NCI-H1105 (cell line): ENCODE data around the gene LIN9.

Experiments
- DNase-seq: peaks from one replicate; lab custom pipeline; 2025; lab: John Stamatoyannopoulos, UW

Gene LIN9

DNA sequence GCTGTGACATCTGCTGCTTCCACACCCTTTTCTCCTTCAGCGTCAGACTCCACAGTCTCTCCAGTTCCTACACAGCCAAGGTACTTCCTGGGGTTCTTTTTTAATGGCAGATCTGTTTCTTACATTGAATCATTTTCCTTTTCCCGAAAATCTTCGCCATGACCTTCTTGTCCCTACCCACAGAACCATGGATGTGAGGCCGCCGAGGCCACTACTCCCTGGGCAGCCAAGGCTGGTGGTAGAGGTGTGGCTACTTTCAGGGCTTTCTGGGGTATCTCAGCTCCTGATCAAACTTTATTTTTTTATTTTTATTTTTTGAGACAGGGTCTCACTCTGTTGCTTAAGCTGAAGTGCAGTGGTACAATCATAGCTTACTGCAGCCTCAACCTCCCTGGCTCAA lies 9.5 kb upstream of the LIN9 start:
- DNase-seq: no peak

DNA sequence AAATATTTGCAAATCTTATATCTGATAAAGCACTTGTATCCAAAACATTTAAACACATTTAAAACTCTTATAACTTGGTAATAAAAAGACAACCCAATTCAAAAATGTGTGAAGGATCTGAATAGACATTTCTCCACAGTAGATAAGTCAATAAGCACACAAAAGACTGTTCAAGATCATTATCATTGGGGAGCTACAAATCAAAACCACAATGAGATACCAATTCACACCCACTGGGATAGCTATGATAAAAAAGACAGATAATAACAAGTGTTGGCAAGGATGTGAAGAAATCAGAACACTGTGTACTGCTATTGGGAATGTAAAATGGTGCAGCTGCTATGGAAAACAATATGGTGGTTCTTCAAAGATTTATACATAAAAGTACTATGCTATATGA lies 5.1 kb upstream of the LIN9 start:
- DNase-seq: no peak

DNA sequence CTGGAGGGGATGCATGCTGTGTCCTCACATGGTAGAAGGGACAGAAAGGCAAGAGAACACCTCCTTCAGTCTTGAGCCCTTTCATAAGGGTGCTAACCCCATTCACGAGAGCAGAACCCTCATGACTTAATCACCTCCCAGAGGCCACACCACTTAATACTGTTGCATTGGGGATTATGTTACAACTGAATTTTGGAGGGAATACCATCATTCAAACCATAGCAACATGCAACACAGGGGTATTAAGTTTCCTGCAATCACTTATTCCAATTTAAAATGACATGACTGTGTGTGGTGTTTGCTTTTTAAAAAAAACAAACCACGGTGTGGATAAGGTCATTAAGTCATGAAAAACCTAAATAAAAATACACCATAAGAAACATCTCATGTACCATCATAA lies 3.1 kb upstream of the LIN9 start:
- DNase-seq: no peak

DNA sequence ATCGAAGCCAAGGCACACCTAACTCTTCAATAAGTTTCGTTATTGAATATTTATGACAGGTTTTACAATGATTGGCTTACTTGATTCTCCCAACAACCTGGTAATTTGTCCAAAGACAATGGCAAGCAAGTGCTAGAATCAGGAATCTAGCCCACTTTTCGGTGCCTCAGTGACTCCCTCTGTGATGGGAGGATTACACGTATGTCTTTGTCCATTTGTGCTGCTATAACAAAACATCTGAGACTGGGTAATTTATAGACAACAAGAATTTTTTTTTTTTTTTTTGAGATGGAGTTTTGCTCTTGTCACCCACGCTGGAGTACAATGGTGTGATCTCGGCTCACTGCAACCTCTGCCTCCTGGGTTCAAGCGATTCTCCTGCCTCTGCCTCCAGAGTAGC lies 2.4 kb upstream of the LIN9 start:
- DNase-seq: no peak

DNA sequence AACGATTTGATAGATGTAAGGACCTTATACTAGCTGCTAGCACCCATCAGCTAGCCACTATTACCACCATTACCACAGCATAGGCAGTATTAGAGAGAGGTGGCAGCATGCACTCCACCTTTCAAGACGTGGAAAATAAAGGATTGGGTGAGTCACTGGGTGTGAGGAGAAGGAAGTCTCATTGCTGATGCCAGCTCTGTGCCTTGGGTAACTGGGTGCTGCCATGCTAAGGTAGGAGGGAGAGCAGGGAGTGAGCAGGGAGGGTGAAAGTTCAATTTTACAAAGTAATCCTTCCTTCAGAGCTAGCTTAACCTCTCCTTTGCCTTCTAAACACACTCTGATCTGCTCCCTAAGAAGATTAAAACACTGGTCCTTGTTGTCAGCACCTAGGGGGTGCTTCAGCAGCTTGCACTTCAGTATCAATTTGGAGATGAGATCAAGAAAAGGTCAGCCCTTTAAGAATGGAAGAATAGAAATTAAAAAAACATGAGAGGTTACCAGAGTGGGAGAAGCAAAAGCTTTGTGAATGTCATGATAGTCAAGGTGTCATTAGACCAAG lies 1.8 kb upstream of the LIN9 start:
- DNase-seq: no peak

DNA sequence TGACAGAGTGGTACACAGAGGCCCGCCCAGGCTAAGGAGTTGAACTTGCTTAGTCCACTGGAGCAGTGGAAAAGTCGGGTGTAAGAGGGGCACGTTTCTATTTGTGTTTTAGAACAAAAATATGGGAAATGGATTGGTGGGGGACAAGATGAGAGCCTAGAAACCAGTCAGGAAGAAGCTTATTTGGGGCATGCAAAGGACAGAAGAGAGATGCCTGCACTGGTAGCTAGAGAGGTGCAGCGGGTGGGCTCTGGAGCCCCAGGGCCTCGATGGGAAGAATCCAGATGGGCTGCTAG lies 1.2 kb upstream of the LIN9 start:
- DNase-seq: no peak

DNA sequence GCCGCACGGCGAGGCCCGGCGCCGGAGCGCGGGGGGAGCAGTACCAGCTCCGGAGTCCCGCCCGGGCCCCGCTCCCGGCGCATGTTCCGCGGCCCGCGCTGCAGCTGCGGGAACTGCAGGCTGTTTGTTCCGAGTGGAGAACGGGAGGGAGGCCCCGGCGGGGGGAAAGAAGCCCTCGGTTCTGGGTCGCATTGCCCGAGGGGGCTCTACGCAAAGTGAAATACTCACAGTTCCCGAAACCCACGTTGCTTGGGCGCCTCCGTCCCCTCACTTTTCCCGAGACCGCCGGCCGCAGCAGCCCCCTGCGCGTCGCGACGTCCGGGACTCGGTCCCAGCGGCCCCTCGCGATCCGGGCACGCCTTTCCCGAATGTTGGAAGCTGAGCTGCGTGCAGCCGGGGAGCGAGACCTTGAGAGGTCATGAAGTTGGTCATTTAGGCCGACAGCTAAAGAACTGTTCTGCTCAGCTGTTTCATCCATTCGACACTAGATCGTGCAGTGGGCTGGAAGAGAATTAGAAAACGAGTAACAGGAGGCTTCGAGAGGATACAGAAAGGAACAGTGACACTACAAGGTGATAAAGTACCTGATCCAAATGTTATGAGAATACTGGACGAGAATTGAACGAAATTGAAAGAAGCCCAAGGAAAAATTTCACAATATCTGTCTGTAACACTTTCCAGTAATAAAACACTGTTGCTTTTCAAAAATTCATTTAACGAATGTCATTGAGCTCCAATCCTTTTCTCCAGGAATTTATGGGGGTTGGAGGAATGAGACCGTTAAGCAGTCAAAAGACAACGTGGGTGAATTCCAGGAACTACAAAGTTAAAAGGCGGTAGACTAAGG lies 657 bp upstream of the LIN9 start:
- DNase-seq: no peak

DNA sequence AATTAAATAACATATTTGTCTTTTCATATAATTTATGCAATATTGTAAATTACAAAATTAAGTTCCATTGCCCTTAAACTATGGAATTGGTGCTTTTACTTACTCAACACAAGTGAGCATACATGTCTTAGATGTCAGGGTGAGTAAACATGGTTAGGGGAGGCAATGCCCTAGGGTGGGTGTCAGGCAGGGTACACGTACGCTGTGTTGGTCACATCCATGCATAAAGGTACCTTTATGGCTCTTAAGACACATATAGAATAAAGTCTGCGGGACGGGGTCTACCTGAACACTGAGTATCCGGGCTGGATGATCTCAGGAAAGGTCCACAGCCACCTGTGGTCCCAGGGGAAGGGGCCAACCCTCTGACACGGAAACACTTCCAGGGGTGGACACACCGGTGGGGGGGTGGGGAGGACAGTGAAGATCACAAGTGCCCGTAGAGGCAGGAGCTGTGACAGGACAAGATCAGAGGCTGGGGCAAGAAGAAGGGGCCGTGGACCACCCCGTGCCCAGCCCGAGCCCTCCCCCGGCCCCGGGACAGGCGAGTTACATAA lies 720 bp downstream of the LIN9 start:
- DNase-seq: no peak

DNA sequence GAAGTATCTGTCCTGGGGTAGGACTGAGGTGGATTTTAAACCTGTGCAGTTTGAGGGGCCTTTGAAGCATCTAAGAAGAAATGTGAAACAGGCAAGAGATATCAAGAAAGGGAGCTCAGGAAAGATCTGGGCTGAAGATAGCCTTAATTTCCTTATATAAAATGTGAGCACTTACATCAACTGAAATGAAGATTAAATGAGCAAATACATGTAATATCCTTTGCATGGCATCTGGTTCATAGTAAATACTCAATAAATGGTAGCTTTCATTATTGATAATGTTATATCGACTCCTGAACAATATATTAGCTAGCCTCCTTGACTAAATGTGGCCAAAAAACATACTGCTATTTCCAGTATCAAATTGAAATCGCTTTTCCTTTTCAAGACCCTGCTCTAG lies 2.5 kb downstream of the LIN9 start:
- DNase-seq: no peak

DNA sequence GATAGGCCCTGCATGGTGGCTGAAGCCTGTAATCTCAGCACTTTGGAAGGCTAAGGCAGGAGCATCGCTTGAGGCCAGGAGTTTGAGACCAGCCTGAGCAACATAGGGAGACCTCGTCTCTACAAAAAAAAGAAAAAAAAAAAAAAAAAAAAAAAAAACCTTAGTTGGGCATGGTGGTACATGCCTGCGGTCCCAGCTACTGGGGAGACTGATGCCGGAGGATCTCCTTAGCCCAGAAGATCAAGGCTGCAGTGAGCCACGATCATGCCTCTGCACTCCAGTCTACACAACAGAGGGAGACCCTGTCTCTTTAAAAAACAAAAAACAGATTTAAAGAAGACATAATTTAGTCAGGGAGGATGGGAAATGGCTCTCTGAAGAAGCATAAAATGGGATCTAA lies 3.8 kb downstream of the LIN9 start:
- DNase-seq: no peak

DNA sequence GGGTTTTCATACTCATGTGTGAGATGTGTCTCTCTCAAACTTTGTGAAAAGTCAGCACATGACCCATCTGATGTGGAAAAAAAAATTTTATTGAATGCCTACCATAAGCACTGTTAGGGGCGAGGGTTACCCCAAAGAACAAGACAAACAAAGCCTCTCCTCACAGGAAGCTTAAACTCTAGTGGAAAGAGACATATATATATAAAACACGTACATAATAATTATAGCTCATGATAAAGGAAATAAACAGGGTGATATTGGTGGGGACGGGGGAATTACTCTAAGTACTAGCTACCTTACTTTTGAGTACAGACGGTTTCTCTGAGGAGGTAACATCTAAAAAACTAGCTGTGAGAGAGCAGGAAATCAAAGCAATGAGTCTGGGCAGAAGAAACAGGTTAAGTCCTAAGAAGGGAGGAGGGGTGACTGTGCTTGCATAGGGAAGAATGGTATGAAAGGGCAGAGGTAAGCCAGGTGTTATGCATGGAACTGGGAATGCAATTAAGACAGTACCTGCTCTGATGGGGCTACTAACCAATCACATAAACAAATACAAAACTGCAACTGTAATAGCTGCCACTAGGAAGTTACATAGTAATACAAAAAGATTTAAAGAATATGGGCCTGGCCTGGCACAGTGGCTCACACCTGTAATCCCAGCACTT lies 4.5 kb downstream of the LIN9 start:
- no peak for DNase-seq

DNA sequence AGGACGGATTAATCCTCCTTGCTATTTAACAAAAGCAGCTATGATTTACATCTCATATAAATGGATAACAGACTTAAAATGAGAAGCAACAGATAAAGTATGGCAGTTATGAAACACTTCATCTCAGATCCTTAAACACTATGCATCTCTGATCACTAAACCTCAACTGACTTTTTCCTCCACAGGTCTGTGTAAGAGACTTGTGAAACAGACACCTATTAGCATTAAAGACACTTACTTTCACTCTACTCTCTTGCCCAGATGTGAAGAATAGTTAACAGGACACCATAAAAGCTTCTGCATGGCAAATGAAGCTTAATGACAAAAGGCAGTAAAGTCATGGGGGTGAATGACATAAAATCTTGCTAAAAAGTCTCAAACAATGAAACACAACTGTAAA lies 6.2 kb downstream of the LIN9 start:
- no peak for DNase-seq

DNA sequence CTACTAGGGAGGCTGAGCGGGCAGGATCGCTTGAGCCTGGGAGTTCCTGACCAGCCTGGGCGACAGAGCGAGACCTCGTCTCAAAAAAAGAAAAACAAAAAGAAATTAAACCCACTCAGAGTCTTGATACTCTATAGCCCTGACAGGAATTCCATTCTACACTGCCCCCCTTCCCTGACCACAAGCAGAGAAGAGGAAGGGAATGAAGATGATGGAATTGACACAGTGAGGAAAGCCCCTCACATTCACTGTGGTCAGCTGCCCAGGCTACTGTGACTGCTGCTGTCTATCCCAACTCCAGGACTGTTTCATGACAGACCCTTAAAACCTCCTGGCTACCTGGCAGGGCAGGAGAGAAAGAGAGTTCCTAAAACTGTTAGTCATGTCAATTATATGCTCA lies 12.1 kb downstream of the LIN9 start:
- no peak for DNase-seq

DNA sequence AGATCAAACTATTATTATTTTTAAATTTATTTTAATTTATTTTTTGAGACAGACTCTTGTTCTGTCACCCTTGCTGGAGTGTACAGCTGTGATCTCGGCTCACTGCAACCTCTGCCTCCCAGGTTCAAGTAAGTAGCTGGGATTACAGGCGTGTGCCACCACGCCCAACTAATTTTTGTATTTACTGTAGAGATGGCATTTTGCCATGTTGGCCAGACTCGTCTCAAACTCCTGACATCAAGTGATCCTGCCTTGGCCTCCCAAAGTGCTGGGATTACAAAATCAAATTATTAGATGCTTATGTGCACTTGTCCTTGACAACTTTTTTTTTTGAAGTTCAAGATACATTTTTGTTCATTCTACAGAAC lies 15.4 kb downstream of the LIN9 start:
- DNase-seq: no peak

DNA sequence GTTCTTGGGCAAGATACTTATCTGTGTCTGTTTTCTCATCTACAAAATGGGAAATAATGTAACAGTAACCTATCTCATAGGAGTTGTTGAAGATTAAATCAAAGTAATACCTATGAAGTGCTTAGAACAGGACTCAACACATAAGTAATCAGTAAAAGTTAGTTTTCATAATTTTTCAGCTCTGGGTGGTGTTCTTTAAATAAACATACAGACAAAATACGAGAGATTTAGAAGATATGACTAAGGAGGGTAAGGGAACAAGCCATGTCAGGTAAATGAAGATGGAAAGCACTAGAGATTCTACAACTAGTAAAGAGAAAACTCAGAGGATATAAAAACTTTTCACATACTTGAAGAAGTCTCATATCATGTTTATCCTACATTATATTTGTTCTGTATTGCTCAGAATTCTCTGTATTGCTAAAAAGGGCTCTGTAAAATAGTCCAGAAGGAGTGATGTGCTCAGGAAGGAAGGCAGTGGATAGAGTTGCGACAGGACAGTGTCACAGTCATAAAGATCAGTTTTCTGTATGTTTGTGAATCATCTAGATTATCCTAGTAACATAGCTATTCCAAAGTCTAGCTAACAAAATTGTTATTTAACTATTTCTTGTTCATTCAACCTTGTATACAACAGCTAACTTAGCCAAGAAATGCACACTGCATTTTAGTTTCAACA lies 16.0 kb downstream of the LIN9 start:
- DNase-seq: no peak

DNA sequence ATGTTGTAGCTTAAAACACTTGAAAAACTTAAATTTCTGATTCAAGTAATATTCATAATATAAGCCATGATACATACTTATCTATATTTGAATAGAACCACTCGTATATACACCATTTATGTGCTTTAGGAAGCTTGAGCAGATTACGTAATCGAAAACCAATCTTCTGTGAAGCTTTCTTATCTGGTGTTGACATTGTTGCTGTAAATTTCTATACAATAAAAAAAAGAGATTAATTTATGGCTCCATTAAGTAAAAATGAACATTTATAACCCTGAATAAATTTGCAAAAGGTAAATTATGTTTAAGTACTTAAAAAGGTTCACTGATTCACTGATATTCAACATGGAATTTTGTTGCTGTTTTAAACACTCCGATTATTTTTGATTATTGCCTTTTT lies 21.4 kb downstream of the LIN9 start:
- DNase-seq: no peak

DNA sequence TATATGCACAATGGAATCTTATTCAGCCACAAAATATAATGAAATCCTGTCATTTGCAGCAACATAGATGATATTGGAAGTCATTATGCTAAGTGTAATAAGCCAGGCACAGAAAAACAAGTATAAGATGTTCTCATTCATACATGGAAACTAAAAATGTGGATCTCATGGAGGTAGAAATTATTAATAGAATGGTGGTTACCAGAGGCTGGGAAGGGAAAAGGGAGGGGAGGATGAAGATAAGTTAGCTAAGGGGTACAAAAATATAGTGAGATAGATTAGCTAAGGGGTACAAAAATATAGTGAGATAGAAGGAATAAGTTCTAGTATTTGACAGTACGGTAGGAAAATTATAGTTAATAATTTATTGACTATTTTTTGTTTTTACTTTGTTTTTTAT lies 27.9 kb downstream of the LIN9 start:
- no peak for DNase-seq

DNA sequence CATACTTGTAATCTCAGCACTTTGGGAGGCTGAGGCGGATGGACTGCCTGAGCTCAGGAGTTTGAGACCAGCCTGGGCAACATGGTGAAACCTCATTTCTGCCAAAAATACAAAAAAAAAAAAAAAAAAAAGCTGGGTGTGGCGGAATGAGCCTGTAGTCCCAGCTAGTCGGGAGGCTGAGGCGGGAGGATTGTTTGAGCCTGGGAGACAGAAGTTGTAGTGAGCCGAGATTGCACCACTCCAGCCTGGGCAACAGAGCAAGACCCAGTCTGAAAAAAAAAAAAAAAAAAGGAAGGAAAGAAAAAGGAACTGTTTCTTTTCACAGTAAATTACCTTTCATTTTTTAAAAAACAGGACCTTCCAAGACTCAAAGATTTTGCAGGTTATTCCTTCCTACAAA lies 29.5 kb downstream of the LIN9 start:
- no peak for DNase-seq

DNA sequence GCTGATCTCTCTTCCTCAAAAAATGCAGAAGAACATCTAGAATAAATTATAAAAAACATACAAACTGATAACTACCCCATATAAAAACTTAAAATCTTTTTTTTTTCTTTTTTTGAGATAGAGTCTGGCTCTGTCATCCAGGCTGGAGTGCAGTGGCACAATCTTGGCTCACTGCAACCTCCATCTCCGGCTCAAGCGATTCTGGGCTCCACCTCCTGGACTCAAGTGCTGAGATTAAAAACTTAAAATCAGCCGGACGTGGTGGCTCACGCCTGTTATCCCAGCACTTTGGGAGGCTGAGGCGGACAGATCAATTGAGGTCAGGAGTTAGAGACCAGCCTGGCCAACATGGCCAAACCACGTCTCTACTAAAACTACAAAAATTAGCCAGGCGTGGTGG lies 31.1 kb downstream of the LIN9 start:
- DNase-seq: no peak

DNA sequence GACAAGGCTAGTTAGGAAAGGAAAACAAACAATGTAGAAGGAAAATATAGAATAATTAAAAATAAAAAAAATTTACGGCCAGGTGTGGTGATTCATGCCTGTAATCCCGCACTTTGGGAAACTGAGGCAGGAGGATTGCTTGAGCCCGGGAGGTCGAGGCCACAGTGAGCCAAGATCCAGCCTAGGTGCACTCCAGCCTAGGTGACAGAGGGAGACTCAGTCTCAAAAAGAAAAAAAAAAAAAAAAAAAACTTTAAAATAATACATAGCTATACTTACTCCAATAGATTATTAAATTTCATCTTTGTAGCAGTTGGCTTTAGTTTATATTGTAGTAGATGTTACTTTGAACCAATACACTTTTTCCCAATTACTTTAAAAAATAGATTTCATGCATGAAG lies 32.0 kb downstream of the LIN9 start:
- DNase-seq: no peak

DNA sequence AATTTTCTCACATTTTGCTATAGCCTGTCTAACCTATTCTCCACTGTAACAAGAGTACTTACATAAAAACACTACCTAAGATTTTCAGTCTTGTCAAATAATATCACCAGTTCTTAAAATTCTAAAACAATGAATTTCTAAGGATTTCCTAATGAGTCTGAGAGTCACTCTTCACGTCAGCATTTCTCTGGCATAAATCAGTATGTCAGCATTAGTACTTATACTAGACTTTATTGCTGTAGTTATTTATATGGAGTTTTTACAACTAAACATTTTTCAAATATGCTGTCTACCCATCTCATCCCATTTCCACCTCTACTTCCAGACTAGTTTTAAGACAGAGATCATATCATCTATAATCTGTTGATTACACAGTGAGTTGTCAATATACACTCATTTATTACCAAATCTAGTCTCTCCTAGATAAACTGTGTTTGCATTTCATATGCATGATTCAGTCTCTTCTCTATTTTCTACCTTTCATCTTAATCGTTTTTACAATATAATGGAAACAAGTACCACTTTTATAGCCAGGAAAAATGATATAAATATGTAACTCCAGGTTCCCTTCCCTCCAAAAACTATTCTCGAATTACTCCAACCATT lies 32.8 kb downstream of the LIN9 start:
- DNase-seq: no peak

DNA sequence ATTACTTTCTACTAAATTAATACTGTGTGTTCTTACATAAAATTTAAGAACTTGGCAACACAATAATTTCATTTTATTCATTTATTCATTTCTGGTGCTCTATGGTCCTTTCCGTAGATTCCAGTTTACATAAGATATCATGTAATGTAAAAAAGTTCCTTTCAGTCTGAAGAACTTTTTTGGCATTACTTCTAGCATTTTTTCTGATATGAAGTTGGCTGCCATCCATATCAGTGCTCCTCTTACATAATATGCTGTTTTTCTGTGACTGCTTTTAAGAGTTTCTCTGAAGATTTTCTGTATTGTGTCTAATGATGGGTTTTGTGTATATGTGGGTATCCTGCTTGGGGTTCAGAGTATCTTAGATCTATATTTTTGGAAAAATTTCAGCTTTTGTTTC lies 34.8 kb downstream of the LIN9 start:
- no peak for DNase-seq
